ENCODE data around the gene SCARB1. TPM values are rescaled to one million over a fixed set of nuclear protein-coding genes. Genes with fewer than 3 reads are reported as not detected.

The SCARB1 gene
- total and polyA plus RNA-seq, 2 experiments from 2014 or later, result 31.0 to 62.5 TPM

GRCh38 chr12:124740691-124741137 is 123.0 kb downstream of the SCARB1 start:
- Mint-ChIP-seq H3K36me3 (ENCODE audit: low read depth) (no peaks in the 10 kb centered on the region), H3K27ac (no peak overlapping the region), H3K9me3 (no peaks in the 10 kb centered on the region), H3K4me1 (peaks cover 24% of the 10 kb centered on the region), H3K27me3 (ENCODE audit: insufficient read depth, low read depth, poor library complexity) (peaks cover 12% of the 10 kb centered on the region), H3K4me3 (no peak overlapping the region)
- H3K27me3 ChIP-seq (ENCODE audit: insufficient read depth), result no peaks in the 10 kb centered on the region
- no peaks in the 10 kb centered on the region for H3K9me2 ChIP-seq (ENCODE audit: insufficient read depth)
- H4K20me1 ChIP-seq (replicated peaks; ENCODE audit: insufficient read depth), result no peaks in the 10 kb centered on the region
- no peaks in the 10 kb centered on the region for H3K79me2 ChIP-seq (replicated peaks; ENCODE audit: insufficient read depth)
- no peaks in the 10 kb centered on the region for H3K36me3 ChIP-seq (ENCODE audit: insufficient read depth)
- no peak overlapping the region for H3K4me3 ChIP-seq
- H2AFZ ChIP-seq, result peak overlapping the region; percentile 59; the same call in 1 of the 2 replicates
- no peak overlapping the region for H3K27ac ChIP-seq (ENCODE audit: low read depth)
- H3K4me2 ChIP-seq, result no peak overlapping the region
- 0 out of 2 replicates have a peak, but pooled peaks cover 14% of the 10 kb centered on the region for H3F3A ChIP-seq (replicated peaks; ENCODE audit: low read depth)
- ATAC-seq (no peak; the same call in 2 of the 3 replicates), DNase-seq (ENCODE audit: low spot score) (no peak)
- TF ChIP-seq CTCF (conservative IDR thresholded peaks at IDR 0.05; ENCODE audit: low read depth in 2 of 2), result peak; percentile 21 to 33; a peak in 2 of 4 replicates
- TF ChIP-seq STAT1 (IDR thresholded peaks at IDR 0.05; ENCODE audit: unreplicated experiment), result no peak
- H3K4me1 ChIP-seq (ENCODE audit: insufficient read depth), result peaks cover 11% of the 10 kb centered on the region; the same call in 1 of the 2 replicates

GRCh38 chr12:124739953-124740561 is 123.6 kb downstream of the SCARB1 start:
- Histone ChIP-seq H4K20me1 (replicated peaks; ENCODE audit: insufficient read depth) (no peaks in the 10 kb centered on the region), H3F3A (replicated peaks; ENCODE audit: low read depth) (0 out of 2 replicates have a peak, but pooled peaks cover 9% of the 10 kb centered on the region), H3K4me2 (no peak overlapping the region), H3K4me1 (ENCODE audit: insufficient read depth) (peaks cover 6% of the 10 kb centered on the region; the same call in 1 of the 2 replicates), H3K79me2 (replicated peaks; ENCODE audit: insufficient read depth) (no peaks in the 10 kb centered on the region), H3K9me2 (ENCODE audit: insufficient read depth) (no peaks in the 10 kb centered on the region), H3K27me3 (ENCODE audit: insufficient read depth) (no peaks in the 10 kb centered on the region), H2AFZ (no peak overlapping the region; the same call in 1 of the 2 replicates), H3K27ac (ENCODE audit: low read depth) (no peak overlapping the region), H3K36me3 (ENCODE audit: insufficient read depth) (no peaks in the 10 kb centered on the region), H3K4me3 (no peak overlapping the region)
- H3K4me1 Mint-ChIP-seq, result peaks cover 18% of the 10 kb centered on the region
- H3K27me3 Mint-ChIP-seq (ENCODE audit: insufficient read depth, low read depth, poor library complexity), result peaks cover 12% of the 10 kb centered on the region
- no peaks in the 10 kb centered on the region for H3K36me3 Mint-ChIP-seq (ENCODE audit: low read depth)
- ATAC-seq (no peak), DNase-seq (ENCODE audit: low spot score) (no peak)
- H3K27ac Mint-ChIP-seq, result no peak overlapping the region
- H3K4me3 Mint-ChIP-seq, result no peak overlapping the region; the same call in 2 of the 3 replicates
- H3K9me3 Mint-ChIP-seq, result no peaks in the 10 kb centered on the region
- TF ChIP-seq ZNF462 (CRISPR knock-in tag; IDR thresholded peaks at IDR 0.05) (no peak), CREB1 (CRISPR knock-in tag; IDR thresholded peaks at IDR 0.05; ENCODE audit: low read depth) (no peak), CTCF (conservative IDR thresholded peaks at IDR 0.05; ENCODE audit: low read depth in 2 of 2) (no peak), POLR2AphosphoS5 (IDR thresholded peaks at IDR 0.05; ENCODE audit: low read depth) (no peak), JUNB (IDR thresholded peaks at IDR 0.05; ENCODE audit: unreplicated experiment) (no peak), ZNF114 (CRISPR knock-in tag; IDR thresholded peaks at IDR 0.05) (no peak), EZH2 (IDR thresholded peaks at IDR 0.05; ENCODE audit: low read depth, unreplicated experiment) (no peak), ETS1 (IDR thresholded peaks at IDR 0.05) (no peak)

Data from GM23338 (cell line).